GM12873 (cell line): ENCODE data around the gene HOXD9.

Experiments used
- TF ChIP-seq, protein P1 (sequence below): IDR thresholded peaks from 2 replicates; pipeline ENCODE4 v1.5.1; 2012; ENCODE audit warnings: low read depth, mild to moderate bottlenecking, moderate library complexity, low read length, control low read depth; ENCODE audit not compliant: insufficient read depth; ENCODE audit errors: missing control alignments

HOXD9 gene

DNA sequence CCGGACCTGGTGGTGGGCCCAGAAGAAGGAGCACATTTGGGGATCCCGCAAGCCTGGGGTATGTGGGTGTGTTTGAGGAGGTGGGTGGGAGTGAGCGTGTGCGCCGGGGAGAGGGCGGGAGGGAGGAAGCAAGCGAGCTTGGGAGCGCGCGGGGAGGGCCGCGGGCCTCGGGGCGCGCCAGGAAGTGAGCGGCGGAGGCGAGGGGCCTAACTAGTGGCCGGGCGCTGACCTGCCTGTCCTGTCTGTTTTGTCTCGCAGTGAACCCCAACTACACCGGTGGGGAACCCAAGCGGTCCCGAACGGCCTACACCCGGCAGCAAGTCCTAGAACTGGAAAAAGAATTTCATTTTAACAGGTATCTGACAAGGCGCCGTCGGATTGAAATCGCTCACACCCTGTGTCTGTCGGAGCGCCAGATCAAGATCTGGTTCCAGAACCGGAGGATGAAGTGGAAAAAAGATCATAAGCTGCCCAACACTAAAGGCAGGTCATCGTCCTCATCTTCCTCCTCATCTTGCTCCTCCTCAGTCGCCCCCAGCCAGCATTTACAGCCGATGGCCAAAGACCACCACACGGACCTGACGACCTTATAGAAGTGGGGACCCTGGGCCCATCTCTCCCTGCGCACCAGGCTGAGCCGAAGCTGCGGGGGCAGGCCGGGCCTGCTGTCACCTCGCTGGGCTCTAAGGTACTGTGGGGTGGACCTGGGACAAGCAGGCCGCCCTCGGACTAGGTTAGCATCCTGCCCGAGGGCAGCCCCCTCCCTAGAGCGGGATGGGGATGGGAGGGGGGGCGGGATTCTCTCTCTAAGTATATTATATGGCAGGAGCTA lies 30.0 kb downstream of the HOXD9 start:
- TF ChIP-seq, protein P1, sequence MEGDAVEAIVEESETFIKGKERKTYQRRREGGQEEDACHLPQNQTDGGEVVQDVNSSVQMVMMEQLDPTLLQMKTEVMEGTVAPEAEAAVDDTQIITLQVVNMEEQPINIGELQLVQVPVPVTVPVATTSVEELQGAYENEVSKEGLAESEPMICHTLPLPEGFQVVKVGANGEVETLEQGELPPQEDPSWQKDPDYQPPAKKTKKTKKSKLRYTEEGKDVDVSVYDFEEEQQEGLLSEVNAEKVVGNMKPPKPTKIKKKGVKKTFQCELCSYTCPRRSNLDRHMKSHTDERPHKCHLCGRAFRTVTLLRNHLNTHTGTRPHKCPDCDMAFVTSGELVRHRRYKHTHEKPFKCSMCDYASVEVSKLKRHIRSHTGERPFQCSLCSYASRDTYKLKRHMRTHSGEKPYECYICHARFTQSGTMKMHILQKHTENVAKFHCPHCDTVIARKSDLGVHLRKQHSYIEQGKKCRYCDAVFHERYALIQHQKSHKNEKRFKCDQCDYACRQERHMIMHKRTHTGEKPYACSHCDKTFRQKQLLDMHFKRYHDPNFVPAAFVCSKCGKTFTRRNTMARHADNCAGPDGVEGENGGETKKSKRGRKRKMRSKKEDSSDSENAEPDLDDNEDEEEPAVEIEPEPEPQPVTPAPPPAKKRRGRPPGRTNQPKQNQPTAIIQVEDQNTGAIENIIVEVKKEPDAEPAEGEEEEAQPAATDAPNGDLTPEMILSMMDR: no peak

DNA sequence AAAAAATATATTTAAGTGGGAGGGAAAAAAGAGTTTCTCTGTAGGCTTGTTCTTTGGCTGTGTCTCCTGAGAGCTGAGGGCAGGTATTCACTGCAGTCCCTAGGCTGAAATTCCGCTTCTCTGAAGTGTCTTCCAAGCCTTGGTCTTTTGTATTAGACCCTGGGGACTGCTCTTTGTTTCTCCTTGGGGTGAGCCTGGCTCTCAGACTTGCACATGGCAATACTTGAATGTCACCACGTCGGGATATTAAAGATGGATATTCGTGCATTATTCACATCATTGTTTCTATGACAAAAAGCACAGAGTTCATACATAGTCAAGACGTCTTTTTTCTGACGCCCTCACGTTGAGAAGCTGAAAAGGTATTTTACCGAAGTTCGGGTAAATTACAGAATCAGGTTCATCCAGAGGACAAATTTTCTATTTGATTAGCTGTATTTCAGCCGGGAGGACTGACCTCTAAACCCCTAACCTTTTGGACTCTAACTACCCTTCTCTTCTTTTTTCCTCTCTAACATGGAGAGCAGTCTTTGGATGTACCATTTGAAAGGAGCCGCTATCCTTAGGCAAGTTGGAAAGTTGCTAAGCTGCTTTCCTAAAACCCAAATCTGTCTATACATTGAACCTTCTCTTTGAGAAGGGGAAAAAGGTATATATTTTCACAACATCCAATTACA lies 32.2 kb downstream of the HOXD9 start:
- TF ChIP-seq, protein P1: no peak

DNA sequence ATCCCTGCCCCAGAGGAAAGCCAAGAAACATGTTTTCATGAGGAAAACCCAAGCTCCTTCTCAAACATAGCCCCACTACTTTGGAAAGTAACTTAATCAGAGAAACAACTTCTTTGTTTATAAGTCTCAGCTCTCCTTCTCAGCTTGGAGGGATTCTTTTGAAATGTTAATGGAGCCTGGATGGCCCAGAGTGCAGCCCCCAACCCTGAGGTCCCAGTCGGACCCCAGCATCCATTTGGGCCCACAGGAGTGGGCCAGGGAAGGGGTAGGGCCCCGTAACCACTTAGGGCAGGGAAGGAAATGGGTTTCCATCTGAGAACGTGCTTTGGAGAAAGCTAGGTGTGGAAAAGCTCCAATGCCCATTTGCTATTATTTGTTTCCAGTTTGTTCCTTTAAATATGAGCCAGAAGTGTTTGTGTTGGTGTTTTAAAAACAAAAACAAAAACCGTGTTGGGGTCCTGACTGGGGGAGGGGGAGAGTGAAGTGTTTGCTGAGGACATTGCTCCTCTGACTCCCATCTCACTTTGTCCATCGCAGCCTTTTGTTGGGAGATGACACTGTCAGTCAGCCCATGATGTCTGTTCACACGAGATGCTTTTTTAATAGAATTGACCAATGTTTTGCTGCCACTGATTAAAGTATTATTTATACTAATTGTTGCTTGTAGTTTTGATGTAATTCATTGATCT lies 33.0 kb downstream of the HOXD9 start:
- TF ChIP-seq, protein P1: no peak

DNA sequence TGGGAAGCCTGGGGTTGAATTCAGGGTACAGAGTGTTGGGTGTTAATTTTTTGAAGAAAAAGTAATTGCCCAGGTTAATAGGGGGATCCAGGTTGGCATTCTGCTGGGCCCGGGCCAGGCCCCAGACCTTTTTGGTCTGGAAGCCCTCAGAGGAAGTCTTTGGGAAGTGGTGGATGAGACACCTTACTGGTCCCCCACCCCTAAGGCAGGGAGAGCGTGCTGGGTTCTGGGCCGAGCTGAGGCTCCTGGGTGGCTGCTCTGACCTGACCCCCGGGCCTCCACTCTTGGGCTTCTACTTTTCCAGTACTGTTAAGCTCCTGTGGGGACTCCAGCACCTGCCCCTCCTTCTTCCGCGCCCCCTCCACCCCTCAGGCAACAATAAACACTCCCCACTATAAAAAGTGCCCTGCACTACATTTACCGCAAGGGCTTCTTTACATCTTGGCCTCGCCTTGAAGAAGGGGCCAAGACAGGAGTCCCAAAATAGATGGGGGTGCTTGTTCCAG lies 33.8 kb downstream of the HOXD9 start:
- TF ChIP-seq, protein P1: no peak

DNA sequence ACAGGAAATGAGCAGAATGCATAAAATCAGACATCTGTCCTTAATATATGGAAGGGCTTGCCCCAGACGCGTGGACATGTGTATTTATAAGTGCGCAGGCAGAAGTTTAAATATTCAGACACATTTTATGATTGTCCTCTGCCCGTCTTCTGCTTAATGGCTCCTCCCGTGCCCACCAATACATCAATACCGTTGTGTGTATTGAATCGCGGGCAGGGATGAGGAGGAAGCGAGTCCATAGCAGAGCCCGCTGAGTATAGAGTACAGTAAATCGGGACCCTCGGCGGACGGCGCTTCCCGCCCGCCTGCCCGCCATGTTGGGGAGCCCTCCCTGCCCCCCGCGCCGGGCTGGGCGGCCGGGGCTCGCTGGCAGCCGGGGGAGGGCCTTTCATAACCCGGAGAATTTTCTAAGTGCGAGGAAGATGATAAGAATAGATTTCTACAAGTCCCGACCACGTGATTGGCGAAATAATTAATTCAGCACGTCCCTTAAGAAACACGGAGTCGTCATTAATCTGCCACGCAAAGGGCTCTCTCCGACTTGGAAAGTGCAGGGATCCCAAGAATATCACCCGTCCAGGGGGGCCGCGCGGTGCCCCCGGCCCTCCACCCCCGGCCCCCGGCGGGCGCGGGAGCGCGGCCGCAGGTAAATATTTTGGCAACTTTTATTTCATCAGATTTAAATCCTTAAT lies 34.4 kb downstream of the HOXD9 start, which contains the start of gene HOXD3:
Gene HOXD3 (plus strand): TSS at position 501 of the 692 bp plus-strand sequence. CDS start 11,808 bp downstream, outside the sequence.
- TF ChIP-seq, protein P1: no peak

DNA sequence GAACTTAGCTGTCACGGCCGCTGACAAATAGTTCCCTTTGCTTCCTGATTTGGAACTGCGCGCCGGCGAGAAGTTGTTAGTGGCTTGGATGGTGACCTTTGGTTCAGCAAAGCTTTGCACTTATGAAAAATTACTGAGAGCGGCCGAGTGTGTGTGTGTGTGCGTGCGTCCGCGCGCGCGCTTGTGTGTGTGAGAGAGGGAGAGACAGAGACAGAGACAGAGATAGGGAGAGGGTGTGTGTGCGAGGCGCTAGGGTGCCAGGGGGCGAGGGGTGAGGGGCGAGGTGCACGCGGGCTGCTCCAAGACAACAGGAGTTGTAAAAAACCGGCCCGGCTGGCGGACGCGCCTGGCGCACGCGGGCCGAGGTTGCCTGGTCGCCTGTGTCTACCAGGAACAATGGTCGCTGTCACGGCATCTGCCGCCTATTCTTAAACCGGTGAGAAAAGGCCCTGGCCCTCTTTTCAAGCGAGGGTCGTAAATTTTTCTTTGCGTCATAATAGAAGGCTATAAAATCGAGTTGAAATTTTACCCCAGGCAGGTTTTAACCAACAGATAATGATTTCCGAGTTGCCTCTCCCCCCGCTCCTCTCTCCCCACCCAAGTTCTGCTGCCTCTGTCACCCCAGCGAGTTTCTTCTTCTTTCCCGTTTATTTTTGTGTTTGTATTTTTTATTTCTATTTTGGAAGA lies 35.1 kb downstream of the HOXD9 start:
- TF ChIP-seq, protein P1: no peak
